ENCODE results near the gene CLCA1. TPM values are rescaled to one million over a fixed set of nuclear protein-coding genes. Genes with fewer than 3 reads are reported as not detected.

Gene CLCA1
- total RNA-seq, 4 donors from 2014 or later, result not detected

GRCh38 chr1:86516335-86516734 lies 47.6 kb downstream of the CLCA1 start:
- TF ChIP-seq POLR2A (IDR thresholded peaks at IDR 0.05) (no peak), CTCF (IDR thresholded peaks at IDR 0.05) (no peak)
- intact Hi-C loops (cut with DNase I), result no loop called here
- Histone ChIP-seq H3K9me3 (no peaks in the 10 kb centered on the region), H3K36me3 (no peaks in the 10 kb centered on the region), H3K27me3 (no peaks in the 10 kb centered on the region), H3K4me1 (peaks cover 0 to 22% (median 0%) of the 10 kb centered on the region in 3 donors), H3K4me3 (no peak overlapping the region), H3K27ac (peak overlapping the region in 1 of 4 donors; percentile 79)
- no peak for DNase-seq
- 87 to 89% methylated on average over 1 of the region's 1 CpG for WGBS, 2 donors

GRCh38 chr1:86517336-86517735 lies 48.6 kb downstream of the CLCA1 start:
- TF ChIP-seq CTCF (IDR thresholded peaks at IDR 0.05) (no peak), POLR2A (IDR thresholded peaks at IDR 0.05) (no peak)
- 58 to 67% methylated on average over 1 of the region's 1 CpG for WGBS, 2 donors
- Histone ChIP-seq H3K27ac (peak overlapping the region in 3 of 4 donors; percentile 51 to 79 (median 54)), H3K4me1 (peaks cover 0 to 30% (median 0%) of the 10 kb centered on the region in 3 donors), H3K9me3 (no peaks in the 10 kb centered on the region), H3K27me3 (no peaks in the 10 kb centered on the region), H3K36me3 (no peaks in the 10 kb centered on the region), H3K4me3 (no peak overlapping the region)
- intact Hi-C loops (cut with DNase I), result no loop called here
- DNase-seq, result no peak

- no peaks in the 10 kb centered on the region for H3K9me3 ChIP-seq
- H3K27me3 ChIP-seq, result no peaks in the 10 kb centered on the region
- H3K27ac ChIP-seq, result no peak overlapping the region
- TF ChIP-seq POLR2A (IDR thresholded peaks at IDR 0.05) (no peak), CTCF (IDR thresholded peaks at IDR 0.05) (no peak)
- no peak overlapping the region for H3K4me3 ChIP-seq
- intact Hi-C loops (cut with DNase I), result no loop called here
- DNase-seq, result no peak
- 74 to 84% methylated on average over 4 of the region's 4 CpGs for WGBS, 2 donors
- H3K4me1 ChIP-seq, result peaks cover 0 to 27% (median 0%) of the 10 kb centered on the region in 3 donors
- no peaks in the 10 kb centered on the region for H3K36me3 ChIP-seq
These were observed 52.2 kb downstream of the CLCA1 start for GRCh38 chr1:86520789-86521521.

- Histone ChIP-seq H3K4me3 (no peak overlapping the region), H3K4me1 (peaks cover 0 to 32% (median 0%) of the 10 kb centered on the region in 3 donors), H3K27me3 (no peaks in the 10 kb centered on the region), H3K27ac (no peak overlapping the region), H3K36me3 (no peaks in the 10 kb centered on the region), H3K9me3 (no peaks in the 10 kb centered on the region)
- 74 to 80% methylated on average over 2 of the region's 2 CpGs for WGBS, 2 donors
- intact Hi-C loops (cut with DNase I), result no loop called here
- DNase-seq, result no peak
- TF ChIP-seq POLR2A (IDR thresholded peaks at IDR 0.05) (no peak), CTCF (IDR thresholded peaks at IDR 0.05) (no peak)
These were observed 52.8 kb downstream of the CLCA1 start for GRCh38 chr1:86521522-86521891.

- Histone ChIP-seq H3K4me1 (peaks cover 0 to 39% (median 0%) of the 10 kb centered on the region in 3 donors), H3K27me3 (no peaks in the 10 kb centered on the region), H3K9me3 (no peaks in the 10 kb centered on the region), H3K4me3 (no peak overlapping the region), H3K36me3 (no peaks in the 10 kb centered on the region), H3K27ac (no peak overlapping the region)
- no peak for DNase-seq
- intact Hi-C loops (cut with DNase I), result no loop called here
- no peak for TF ChIP-seq CTCF (IDR thresholded peaks at IDR 0.05)
- no peak for TF ChIP-seq POLR2A (IDR thresholded peaks at IDR 0.05)
- 81% methylated on average over 3 of the region's 3 CpGs for WGBS, 2 donors
These were observed 53.5 kb downstream of the CLCA1 start for GRCh38 chr1:86522240-86522639.

Data from esophagus squamous epithelium (tissue), 5 donors.